LoVo (cell line): ENCODE measurements around the gene LCTL.
A peak's percentile ranks its signal among the peaks of the same experiment; 100 is the strongest.
"Not testable (repeated sequence)": the region's sequence is repeated elsewhere in the genome, so short reads cannot be mapped to it uniquely, and the experiment has no call there.

Experiments
- DNase-seq: peaks from one replicate; pipeline ENCODE4 v3.0.0-alpha.2; 2016; ENCODE audit warnings: low spot score

LCTL gene

GRCh38 chr15:66564136-66565041 is 1.4 kb downstream of the LCTL start:
- DNase-seq = no peak

DNA sequence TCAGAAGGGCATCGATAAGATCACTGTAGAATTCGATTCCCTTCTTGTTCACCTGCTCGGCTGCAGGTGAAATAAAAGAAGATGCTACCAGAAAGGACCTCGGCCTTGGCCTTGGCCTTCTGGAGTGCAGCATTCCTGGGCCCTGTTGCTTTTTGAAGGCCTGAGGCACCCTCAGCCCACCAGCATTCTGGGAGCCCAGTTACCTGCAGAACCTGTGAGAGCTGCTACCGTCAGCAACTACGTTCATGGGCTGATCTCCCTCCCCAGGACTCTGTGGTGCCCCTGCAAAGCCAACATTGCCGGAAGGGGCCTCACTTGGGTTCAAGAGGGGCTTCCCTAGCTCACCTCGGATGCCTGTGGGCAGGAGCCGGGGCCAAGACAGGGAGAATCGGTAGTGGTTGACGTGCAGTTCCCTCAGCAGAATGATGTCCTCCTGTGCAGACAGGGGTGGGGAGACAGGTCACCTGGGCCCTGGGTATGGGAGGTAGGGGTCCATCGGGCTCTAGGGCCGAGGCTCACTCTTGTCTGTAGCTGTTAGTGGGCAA is 2.2 kb downstream of the LCTL start:
- no peak for DNase-seq

- no peak for DNase-seq
Measured at GRCh38 chr15:66563126-66563525, 2.7 kb downstream of the LCTL start.

DNA sequence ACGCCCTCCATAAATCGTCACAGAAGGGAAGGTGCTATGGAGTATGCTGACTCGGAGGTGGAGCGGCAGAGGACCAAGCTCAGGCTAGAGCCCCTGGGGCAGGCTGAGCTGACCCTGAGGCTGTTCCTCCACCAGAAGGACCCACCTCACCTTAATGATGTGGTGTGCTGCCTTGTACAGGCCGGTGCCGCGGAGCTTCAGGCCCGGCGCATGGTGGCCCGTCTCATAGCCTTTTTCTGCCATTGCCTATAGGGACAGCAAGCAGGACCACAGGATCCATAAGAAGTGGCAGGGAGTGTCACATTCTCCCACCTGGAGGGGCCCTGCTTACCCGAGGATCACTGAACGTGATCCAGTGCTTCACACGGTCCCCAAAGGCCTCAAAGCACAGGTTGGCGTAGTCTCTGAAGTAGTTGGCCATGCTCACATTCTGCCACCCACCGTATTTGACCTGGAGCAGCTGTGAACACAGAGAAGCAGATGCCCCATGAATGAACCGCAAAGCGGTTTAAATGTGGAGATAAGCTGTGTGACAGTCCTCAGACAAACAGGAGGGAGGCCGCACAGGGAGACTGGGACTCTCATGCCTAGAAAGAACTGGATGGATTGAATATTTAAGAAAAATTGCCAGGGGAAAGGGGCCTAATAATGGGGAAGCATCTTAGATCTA is 4.8 kb downstream of the LCTL start:
- DNase-seq = no peak

DNA sequence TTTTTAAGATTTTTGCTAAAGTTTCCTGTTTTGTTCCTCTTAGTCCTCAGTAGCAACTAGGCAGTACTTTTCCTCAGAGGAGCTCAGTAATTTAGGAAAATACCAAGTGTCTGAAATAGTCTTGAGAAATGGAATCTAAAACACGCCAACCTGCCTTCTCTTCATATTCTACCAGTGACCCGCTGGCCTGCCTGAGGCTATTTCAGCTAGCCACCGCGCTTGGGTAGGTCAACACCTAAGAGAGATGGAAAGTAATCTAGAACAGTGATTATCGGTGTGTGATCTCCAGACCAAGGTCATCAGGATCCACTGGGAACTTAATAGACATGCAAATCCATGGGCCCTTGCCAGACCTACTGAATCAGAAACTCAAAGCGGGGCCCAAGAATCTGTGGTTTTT is 7.5 kb downstream of the LCTL start:
- no peak for DNase-seq

DNA sequence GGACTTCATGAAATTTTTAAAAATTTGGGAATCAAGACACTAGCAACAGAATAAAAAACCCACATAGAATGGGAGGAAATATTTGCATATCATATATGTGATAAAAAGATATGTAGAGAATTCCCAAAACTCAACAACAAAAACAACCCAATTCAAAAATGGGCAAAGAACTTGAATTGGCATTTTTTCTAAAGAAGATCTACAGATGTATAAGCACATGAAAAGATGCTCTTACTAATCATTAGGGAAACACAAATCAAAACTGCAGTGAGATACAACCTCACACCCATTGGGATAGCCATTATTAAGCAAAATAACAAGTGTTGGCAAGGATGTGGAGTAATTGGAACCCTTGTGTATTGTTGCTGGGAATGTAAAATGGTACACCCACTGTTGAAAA is 10.1 kb downstream of the LCTL start:
- no peak for DNase-seq

GRCh38 chr15:66545255-66545654 is 20.5 kb downstream of the LCTL start:
- DNase-seq = no peak

GRCh38 chr15:66542896-66543295 is 22.9 kb downstream of the LCTL start:
- no peak for DNase-seq

DNA sequence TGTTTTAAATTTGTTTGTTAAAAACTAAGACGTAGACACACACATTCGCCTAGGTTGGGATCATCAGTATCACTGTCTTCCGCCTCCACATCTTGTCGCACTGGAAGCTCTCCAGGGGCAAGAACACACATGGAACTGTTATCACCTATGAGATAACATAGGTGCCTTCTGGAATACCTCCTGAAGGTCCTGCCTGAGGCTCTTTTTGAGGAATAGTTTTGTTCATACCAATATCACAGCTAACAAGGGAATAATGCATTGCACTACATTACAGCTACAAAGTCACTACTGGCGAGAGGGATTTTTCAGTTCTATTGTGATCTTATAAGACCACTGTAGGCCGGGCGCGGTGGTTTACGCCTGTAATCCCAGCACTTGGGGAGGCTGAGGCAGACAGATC is 30.7 kb downstream of the LCTL start:
- DNase-seq = no peak

GRCh38 chr15:66524838-66525237 is 41.0 kb downstream of the LCTL start:
- DNase-seq = no peak

GRCh38 chr15:66523926-66524325 is 41.9 kb downstream of the LCTL start:
- no peak for DNase-seq

DNA sequence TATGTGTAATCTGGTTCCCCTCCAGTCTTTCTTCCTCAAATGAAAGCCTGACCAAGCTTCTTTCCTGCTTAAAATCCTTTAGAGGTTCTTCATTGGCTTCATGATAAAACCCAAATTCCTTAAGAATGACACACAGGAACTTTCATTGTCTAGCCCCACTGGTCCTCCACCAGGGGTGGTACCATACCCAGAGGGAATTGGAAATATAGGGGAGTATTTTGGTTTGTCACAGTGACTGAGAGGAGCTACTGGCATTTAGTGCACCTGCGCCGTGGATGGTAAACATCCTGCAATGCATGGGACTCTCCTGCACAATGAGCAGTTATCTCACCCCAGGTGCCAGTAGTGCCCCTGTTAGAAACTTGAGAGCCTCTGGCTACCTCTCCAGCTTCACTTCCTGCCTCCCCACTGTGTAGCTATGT is 49.9 kb downstream of the LCTL start:
- no peak for DNase-seq

DNA sequence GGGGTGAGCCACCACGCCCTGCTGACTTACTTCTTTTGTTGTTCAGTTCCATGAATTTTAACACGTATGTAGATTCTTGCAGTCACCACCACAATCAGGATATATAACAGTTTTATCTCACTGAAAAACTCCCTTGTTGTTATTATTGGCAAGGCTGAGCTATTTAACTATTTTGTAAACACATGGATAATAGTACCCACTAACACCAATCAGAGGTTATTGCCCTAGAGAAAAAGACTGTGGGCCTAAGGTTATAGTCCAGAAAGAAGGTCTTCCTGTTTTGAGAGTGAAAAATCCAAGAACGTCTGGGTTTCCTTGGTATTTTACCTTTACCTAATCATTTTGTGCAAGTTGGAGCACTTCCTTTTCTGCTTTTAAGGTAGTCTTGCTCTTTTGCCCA is 51.2 kb downstream of the LCTL start:
- no peak for DNase-seq

DNA sequence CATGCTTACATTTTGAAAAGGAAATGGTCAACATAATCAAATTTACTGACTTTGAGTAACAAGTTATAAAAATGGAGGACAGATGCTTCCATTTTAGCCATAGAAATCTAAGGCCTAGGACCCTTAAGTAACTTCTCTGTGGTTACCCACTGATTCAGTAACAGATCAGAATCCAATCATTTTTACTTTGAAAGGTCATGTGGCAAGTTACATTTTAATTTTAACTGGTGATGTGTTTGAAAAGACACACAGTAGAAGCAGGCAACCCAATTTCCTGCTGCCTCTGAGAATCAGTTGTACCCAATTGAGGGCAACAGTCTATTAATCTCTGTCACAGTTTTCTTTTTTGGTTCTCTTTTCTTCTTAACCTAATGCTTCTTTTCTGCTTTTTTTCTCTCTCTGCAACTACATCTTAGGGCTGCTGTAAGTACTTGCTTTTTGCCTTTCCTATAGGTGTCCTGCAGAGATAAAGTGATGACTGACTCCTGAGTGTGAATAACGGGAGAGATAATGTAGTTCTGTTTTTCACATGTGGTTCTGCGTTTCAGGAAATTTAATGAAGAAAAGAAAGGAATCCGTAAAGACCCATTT is 57.4 kb downstream of the LCTL start:
- no peak for DNase-seq

DNA sequence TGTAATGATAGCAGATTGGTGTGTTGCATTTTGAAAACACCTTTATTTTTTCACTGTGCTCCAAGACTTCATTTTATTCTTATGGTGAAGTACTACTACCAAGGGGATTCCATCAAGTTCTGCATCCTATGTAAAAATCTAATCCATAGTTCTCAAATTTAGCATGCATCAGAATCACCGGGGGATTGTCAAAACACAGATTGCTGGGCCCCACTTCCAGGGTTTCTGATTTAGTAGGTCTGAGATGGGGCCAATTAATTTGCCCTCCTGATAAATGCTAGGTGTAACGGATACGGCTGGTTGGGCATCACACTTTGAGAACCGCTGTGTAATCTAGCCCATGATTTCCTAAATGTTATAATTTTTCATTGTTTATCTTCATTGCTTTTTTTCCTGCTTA is 60.0 kb downstream of the LCTL start:
- no peak for DNase-seq

DNA sequence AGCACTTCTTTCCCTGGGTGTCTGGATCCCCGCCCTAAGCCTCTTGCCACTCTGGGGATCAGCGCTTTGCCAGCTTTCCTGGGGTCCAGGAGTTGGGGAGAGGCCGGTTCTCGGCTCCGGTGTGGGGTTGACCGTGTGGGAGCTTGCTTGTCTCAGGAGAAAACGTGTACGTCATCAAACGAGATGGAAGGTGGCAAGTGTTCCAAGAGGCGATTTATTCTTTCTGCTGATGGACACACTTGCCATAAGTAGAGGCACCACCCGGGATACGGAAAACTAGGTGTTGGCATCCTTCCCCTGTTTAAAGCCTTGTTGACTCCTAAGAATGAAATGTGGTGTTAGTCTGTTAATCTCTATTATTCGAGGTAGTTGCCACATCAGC is 60.4 kb downstream of the LCTL start:
- DNase-seq = no peak

GRCh38 chr15:66504563-66505429 is 61.0 kb downstream of the LCTL start, which contains the start of the genes RPL4 and ZWILCH:
RPL4 (minus strand) TSS chr15:66504855; CDS start chr15:66504790, 65 bp downstream.
ZWILCH (plus strand) TSS chr15:66505326; CDS start chr15:66505339, 13 bp downstream.
- peak; percentile 95 for DNase-seq

GRCh38 chr15:66503780-66504562 is 61.8 kb downstream of the LCTL start:
- DNase-seq = no peak

GRCh38 chr15:66503041-66503648 is 62.7 kb downstream of the LCTL start:
- DNase-seq = not testable (repeated sequence)

GRCh38 chr15:66502491-66502890 is 63.3 kb downstream of the LCTL start:
- no peak for DNase-seq
